ENCODE measurements around the gene PGA4.

PGA4 gene

GRCh38 chr11:61274084-61274483 is 51.9 kb downstream of the PGA4 start:
- no peak overlapping the region for H3K27ac ChIP-seq
- TF ChIP-seq ZFX (IDR thresholded peaks at IDR 0.05; ENCODE audit: borderline replicate concordance), result no peak
- TF ChIP-seq, protein P1, sequence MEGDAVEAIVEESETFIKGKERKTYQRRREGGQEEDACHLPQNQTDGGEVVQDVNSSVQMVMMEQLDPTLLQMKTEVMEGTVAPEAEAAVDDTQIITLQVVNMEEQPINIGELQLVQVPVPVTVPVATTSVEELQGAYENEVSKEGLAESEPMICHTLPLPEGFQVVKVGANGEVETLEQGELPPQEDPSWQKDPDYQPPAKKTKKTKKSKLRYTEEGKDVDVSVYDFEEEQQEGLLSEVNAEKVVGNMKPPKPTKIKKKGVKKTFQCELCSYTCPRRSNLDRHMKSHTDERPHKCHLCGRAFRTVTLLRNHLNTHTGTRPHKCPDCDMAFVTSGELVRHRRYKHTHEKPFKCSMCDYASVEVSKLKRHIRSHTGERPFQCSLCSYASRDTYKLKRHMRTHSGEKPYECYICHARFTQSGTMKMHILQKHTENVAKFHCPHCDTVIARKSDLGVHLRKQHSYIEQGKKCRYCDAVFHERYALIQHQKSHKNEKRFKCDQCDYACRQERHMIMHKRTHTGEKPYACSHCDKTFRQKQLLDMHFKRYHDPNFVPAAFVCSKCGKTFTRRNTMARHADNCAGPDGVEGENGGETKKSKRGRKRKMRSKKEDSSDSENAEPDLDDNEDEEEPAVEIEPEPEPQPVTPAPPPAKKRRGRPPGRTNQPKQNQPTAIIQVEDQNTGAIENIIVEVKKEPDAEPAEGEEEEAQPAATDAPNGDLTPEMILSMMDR (IDR thresholded peaks at IDR 0.05), result no peak

DNA sequence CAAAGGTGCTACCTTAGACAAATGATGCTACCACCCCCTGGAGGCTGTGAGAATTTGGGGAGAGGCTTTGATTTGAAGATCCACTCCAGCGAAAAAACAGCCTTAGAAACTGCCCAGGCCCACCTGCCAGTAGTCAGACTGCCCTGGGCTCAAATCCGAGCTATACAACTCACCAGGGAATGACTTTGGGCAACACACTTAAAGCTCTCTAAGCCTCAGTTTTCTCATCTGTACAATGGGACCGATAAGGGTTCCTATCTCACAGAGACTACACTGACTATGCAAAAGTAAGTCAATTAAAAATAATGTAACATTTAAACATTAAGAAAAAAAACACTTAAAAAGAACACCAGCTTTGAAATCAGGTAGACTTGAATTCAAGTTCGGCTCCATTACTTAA is 53.0 kb downstream of the PGA4 start:
- no peak for TF ChIP-seq ZFX (IDR thresholded peaks at IDR 0.05; ENCODE audit: borderline replicate concordance)
- no peak overlapping the region for H3K27ac ChIP-seq

- H3K27ac ChIP-seq, result no peak overlapping the region
- no peak for TF ChIP-seq ZFX (IDR thresholded peaks at IDR 0.05; ENCODE audit: borderline replicate concordance)
- TF ChIP-seq, protein P1 (IDR thresholded peaks at IDR 0.05), result no peak
Observed at GRCh38 chr11:61277186-61278000, 55.2 kb downstream of the PGA4 start.

DNA sequence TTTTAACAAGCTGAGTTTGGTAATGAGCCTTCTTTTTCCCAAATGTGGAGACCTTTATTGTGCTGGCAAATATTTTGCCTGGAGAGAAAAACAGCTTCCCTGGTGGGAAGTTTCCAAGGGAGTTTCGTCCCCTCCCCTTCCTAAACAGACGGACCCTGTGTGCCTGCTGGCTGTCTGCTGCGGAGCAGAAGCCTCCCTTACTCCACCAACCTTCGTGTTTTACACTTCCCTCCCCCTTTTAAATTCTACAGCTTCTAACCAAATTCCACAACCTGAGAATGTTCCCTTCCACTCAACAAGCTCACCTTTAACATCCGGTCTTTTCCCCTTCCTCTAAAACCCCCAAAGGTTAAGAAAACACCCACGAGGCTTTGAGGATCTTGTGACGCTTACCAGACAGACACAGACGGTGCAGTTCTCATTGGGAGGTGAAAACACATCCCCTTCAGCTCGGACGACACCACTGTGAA is 55.9 kb downstream of the PGA4 start:
- no peak overlapping the region for H3K27ac ChIP-seq
- TF ChIP-seq, protein P1 (IDR thresholded peaks at IDR 0.05), result no peak
- no peak for TF ChIP-seq ZFX (IDR thresholded peaks at IDR 0.05; ENCODE audit: borderline replicate concordance)

- H3K27ac ChIP-seq, result no peak overlapping the region
- no peak for TF ChIP-seq ZFX (IDR thresholded peaks at IDR 0.05; ENCODE audit: borderline replicate concordance)
- TF ChIP-seq, protein P1 (IDR thresholded peaks at IDR 0.05), result no peak
Observed at GRCh38 chr11:61279934-61280659, 58.0 kb downstream of the PGA4 start.

DNA sequence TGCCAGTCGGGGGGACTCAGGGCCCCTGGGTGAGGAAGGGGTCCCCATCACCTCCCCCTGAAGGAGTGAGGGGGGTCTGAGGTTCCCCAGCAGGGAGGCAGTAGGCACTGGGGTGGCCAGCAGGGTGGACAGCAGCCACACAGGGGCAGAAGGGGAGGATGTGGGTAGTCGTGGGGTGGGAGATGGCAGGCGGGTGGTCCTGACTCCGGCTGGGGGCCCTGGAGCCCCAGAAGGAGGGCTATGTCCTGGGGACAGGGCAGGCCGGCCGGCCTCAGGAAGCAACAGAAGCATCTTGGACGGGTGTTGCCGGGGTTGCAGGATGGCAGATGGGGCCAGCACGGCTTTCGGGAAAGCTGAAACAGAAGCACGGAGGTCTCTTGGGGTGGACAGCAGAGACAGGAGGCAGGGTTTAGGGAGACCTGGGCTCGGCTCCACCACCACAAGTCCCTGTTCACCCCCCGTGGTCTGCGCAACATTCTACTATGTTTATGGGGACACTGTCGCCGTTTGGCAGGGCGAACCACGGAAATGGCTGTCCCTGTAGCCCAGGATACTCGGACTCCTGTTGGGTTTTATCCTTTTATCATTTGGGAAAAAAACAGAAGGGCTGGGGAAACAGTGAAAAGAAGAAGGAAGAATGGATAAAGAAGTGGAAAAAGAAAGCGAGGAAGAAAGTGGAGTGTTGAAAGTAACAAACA is 58.9 kb downstream of the PGA4 start:
- no peak for TF ChIP-seq ZFX (IDR thresholded peaks at IDR 0.05; ENCODE audit: borderline replicate concordance)
- TF ChIP-seq, protein P1 (IDR thresholded peaks at IDR 0.05), result no peak

More for the DNA sequence above, 58.9 kb downstream of the PGA4 start:
- no peak overlapping the region for H3K27ac ChIP-seq
